Activated effector memory CD4-positive, alpha-beta T cell treated with Interleukin-2 at 50 U/mL for 16 hours (primary cell): ENCODE data around the gene E2F6.
"Not testable (repeated sequence)": the region's sequence is repeated elsewhere in the genome, so short reads cannot be mapped to it uniquely, and the experiment has no call there.

ENCODE experiments used
- DNase-seq: peaks from one replicate; pipeline ENCODE4 v3.0.0-alpha.2; 2020

E2F6 gene

DNA sequence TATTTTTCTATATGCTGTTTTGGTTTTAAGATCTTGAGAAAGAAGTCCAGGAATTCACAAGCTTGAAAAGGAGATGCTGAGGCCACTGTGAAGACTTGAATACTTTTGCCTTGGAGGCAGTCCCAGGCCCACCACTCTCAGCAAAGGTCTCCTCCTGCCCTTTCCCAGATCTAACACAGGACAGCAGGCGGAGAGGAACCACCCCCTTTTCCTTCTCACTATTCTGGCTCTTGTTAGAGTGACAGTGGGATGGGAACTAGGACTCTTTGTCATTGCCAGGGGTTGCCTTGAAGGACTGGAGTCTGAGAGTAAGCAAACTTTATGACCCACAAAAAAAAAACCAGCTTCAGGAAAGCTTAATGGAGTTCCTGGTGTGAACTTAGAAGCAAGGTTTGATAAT, 54.7 kb downstream of the E2F6 start:
- DNase-seq, result no peak

DNA sequence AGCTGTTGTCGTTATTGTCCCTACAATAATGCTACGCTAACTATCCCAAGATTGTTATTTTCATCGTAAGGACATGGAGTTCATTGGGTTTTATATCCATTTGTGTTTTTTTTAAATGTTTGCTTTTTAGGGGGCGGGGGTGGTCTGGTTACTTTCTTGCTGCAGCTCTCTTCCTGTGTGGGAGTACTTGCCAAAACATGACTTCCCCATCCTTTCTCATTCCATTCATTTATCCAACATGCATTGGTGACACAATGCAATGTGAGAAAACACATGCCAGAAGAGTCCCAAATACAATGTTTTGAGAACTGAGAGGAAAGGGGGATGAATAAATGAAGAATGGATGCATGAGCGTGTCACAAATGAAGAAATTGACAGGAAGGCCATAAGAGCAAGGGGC, 55.9 kb downstream of the E2F6 start:
- no peak for DNase-seq

GRCh38 chr2:11409572-11409959, 56.4 kb downstream of the E2F6 start:
- no peak for DNase-seq

DNA sequence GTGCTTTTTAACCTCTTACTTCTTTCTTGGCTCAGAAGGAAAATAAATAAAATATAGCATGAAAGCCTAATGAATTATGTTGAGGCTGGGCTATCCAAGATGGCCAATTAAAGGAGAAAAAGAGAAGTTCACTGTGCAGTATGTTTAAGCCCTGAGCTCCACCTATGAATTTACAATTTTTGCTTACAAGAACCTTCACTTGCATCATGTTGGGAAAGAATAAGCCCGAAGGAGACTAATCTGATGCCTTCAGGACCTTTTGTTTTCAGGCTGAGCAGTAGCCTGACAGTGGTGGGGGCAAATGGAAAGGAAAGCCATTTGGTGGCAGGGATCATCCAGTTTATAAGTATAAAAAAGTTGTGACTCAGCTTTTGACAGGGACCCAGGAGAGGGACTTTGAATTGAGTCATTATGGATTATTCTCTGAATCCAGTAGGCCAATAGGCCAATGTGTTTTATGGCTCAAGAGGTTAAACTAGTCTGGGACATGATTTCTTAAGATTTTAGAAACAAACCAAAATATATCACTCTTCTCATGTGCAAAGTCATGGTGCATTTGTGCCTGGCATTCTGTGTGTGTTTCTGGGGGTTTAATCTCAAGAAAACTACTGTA, 56.9 kb downstream of the E2F6 start:
- DNase-seq, result no peak

DNA sequence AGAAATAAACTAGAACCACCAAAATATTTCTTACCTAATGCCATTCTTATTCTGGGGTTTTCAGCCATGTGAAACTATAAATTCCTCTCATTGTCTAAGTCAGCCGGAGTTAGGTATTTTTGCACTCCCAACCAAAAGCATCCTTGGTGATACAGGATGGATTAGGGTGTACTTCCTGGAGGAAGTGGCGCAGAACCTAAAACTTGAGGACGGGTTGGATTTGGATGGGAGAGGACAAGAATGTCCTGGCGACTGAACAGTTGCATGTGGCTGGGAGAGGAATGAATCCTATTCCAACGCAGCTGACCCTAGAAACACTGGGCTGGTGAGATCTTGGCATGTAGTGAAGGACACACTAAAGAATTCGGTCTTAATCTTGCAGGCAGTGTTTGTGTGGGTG, 58.5 kb downstream of the E2F6 start:
- no peak for DNase-seq

- DNase-seq, result no peak
These were observed 59.0 kb downstream of the E2F6 start for GRCh38 chr2:11406958-11407381.

DNA sequence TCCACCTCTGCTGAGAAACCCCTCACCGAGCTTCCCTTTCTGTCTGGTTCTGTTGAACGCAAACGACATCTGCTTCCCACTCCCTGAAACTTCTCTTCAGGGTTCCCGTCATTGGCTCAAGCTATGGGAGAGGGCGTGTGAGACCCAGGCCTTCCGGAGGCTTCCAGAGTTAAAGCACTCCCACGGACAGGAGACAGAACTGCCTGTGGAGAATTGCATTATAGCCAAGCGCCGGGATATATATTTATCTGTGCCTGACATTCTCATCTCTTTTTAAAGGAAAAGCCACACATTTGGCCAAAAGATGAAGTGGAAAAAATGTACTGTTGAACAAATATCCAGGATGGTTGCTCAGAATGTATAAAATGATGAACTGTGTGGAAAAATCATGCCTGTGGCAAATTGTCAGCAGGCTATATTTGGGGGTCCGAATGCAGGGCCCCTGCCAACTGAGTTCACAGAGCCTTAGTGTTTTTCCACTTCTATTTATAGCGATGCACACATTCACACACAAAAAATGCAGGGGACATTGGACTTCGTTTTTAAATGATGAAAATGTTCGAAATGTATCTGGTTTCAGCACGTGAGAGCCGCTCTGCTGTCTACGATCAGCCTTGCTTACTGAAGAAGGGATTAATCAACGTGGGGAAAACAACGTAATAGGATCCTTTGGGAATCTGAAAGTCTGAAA, 59.5 kb downstream of the E2F6 start:
- DNase-seq, result no peak

- DNase-seq, result no peak
These were observed 60.2 kb downstream of the E2F6 start for GRCh38 chr2:11405599-11406266.

GRCh38 chr2:11405074-11405406, 60.9 kb downstream of the E2F6 start:
- DNase-seq, result not testable (repeated sequence)

DNA sequence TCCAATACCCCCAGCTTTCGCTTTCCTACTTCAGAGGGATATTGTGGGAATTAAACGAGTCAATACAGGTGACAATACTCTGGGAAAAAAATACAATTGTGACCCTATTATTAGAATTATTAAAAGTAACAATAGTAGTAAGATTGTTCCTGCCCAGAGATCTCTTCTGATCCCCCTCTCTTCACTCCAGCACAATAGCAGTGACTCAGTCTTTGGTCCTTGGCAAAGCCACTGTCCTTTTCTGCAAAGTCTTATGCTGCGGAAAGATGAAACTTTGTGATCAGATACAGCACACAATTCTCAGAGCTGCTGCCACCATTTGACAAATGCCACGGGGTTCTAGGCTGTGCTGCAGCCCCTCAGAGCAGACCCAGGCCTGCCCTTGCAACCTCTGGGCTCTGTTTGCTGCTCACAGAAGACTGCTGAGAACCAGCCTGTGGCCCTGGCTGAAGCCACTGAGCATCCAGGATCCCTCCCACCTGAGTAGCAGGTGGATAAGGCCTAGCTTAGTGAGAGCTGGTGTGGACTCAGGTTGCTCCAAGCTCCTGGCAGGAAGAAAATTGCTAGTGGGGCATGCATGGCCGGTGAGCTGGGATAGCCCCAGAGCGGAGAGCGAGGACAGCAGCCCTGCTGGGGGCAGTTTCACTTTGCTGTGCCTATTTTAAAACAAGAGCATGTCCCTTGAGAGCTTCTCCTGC, 61.4 kb downstream of the E2F6 start:
- no peak for DNase-seq

- DNase-seq, result no peak
These were observed 63.5 kb downstream of the E2F6 start for GRCh38 chr2:11402436-11402835.

- DNase-seq, result no peak
These were observed 66.6 kb downstream of the E2F6 start for GRCh38 chr2:11399438-11399762.

DNA sequence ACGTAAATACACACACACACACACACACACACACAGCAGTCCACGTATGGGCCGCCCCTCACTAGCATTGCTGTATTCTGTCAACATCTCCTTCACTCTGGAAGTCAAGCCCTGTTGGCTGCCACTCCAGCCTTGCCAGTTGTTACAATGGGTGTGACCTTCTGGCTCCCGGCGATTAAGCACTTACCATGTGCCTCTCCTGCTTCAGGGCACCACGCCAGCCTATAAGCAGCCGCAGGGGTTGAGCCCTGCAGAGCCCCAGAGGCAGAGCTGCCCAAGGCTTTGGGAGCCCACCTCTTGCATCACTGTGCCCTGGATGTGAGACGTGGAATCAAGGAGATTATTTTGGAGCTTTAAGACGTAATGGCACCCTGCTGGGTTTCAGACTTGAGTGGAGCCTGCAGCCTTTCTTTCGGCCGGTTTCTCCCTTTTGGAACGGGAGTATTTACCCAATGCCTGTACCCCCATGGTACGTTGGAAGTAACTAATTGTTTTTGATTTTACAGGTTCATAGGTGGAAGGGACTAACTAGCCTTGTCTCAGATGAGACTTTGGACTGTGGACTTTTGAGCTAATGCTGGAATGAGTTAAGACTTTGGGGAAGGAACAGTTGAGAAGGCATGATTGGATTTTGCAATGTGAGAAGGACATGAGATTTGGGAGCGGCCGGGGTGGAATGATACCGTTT, 67.1 kb downstream of the E2F6 start:
- DNase-seq, result no peak

- no peak for DNase-seq
These were observed 68.4 kb downstream of the E2F6 start for GRCh38 chr2:11397513-11397912.

- DNase-seq, result no peak
These were observed 69.2 kb downstream of the E2F6 start for GRCh38 chr2:11396467-11397445.

DNA sequence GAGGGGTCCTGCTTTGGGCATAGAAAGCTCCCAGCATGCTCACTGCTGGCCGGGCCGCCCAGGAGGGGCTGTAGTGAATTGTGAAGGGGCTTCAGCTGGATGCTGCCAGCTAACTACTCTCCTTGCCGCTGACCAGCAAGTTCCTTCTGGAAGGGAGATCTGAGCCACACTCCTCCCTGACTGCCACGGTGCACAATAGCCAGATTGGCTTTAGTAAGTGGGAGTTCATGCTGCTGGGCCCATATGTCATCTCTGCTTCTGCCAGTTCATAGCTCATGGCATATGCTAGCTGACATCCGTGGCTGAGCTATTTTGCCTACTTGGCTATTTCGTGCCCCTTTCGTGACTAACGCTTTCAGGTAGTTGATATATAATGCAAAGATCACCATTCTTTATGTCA, 69.9 kb downstream of the E2F6 start:
- DNase-seq, result no peak

DNA sequence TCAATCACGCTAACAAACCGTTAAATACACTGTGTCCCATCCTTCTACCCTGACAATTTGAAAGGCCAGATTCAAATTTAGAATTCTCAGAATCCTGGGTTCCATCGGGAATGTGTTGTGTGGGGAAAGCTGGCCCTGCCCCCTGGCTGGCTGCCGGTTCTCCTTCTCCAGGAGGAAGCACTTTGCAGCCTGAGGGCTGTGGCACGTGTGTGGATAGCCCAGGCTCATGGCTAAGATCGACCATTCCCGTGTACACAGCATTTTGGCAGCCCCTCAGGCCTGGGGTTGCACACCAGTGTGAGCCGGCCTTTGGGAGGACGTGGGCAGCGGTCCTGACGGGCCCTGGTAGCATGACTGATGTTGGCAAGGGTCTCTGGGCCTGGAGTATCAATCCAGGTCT, 70.6 kb downstream of the E2F6 start:
- no peak for DNase-seq
